Esophagus squamous epithelium (tissue), 5 donors: ENCODE data around the gene CCNY. TPM values are rescaled to one million over a fixed set of nuclear protein-coding genes. Genes with fewer than 3 reads are reported as not detected.

Experiments used
- DNase-seq: peaks from one replicate; lab custom pipeline; 2025; lab: John Stamatoyannopoulos, UW
- H3K27ac ChIP-seq, 4 donors: fragments of 200-600 bp; sonication (generic); one replicate each; pipeline ENCODE4 v1.5.1; 2016 to 2019; ENCODE audit warnings: mild to moderate bottlenecking in 1 of 4
- H3K27me3 ChIP-seq, 4 donors: fragments of 200-600 bp; sonication (generic); 1 replicate in 3 of 4; 2 replicates in 1 of 4; pipeline versions ENCODE4 v1.5.1 to v1.6.0; 2017 to 2021; ENCODE audit warnings: antibody characterized with exemption in 1 of 4
- H3K36me3 ChIP-seq, 3 donors: fragments of 200-600 bp; sonication (generic); one replicate each; pipeline ENCODE4 v1.5.1; 2016 to 2019
- H3K4me1 ChIP-seq, 3 donors: fragments of 200-600 bp; sonication (generic); one replicate each; pipeline ENCODE4 v1.5.1; 2017 to 2019
- H3K4me3 ChIP-seq, 4 donors: fragments of 200-600 bp; sonication (generic); 1 replicate in 3 of 4; 2 replicates in 1 of 4; pipeline ENCODE4 v1.5.1; 2016 to 2019; ENCODE audit warnings: mild to moderate bottlenecking in 2 of 4, moderate library complexity in 1 of 4
- H3K9me3 ChIP-seq, 3 donors: fragments of 200-600 bp; sonication (generic); one replicate each; pipeline ENCODE4 v1.5.1; 2016 to 2019
- POLR2A ChIP-seq, 4 donors: fragments of 450-650 bp; IDR thresholded peaks; one replicate each; pipeline ENCODE4 v1.6.1; 2017; ENCODE audit warnings: antibody characterized with exemption in 4 of 4, mild to moderate bottlenecking in 4 of 4, moderate library complexity in 3 of 4
- WGBS, 2 donors: methylation state at CpG; one replicate each; pipeline ENCODE4 v1.1.5; 2018; 5-methylcytosine and 5-hydroxymethylcytosine counted together
- intact Hi-C: fragments of 100-400 bp; cut with DNase I; formaldehyde crosslinking; loops from one replicate; pipeline ENCODE4 v1.15.0; 2022
- total RNA-seq, 4 donors: library from RNA; depleted of rRNA; stranded (reverse); fragments of >200 nt; gene quantifications; one replicate each; pipeline ENCODE4 v1.1.0, GENCODE V29; 2016
- TF ChIP-seq, protein P1 (sequence below), 6 experiments: fragments of 450-650 bp in 4 of 6; fragments of 200-600 bp in 2 of 6; sonication (generic) in 2 of 6; IDR thresholded peaks; one replicate each; pipeline ENCODE4 v1.5.1; 2016 to 2019; ENCODE audit warnings: antibody characterized with exemption in 6 of 6, mild to moderate bottlenecking in 4 of 6, moderate library complexity in 4 of 6
- donor health status: DM: yes; HTN: yes; CAD: no.

The CCNY gene
- total RNA-seq, 4 donors from 2014 or later = 24.1 to 41.5 (median 30.4) TPM

DNA sequence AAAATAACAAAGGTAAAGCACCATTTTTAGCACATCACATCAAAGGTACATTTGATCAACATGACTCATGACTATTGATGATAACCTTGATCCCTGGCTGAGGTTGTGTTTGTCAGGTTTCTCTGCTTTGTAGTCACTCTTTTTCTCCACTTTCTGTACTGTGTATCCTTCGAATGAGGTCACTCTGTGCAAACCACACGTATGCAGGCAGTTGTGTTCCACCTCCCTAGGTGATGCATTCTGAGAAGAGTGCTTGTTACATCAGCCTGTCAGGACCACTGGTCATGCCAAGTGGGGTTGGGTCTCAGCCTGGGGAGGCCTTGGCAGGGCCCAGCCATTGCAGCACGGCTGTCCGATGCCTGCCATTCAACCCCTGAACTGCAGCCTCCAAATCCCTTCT lies 206.0 kb downstream of the CCNY start:
- H3K9me3 ChIP-seq = no peaks in the 10 kb centered on the region
- H3K27ac ChIP-seq = no peak overlapping the region
- H3K4me1 ChIP-seq = no peaks in the 10 kb centered on the region
- no peak overlapping the region for H3K4me3 ChIP-seq
- DNase-seq = no peak
- H3K36me3 ChIP-seq = peaks cover 0 to 67% (median 0%) of the 10 kb centered on the region in 3 donors
- intact Hi-C loops = no loop called here
- no peaks in the 10 kb centered on the region for H3K27me3 ChIP-seq
- no peak for TF ChIP-seq POLR2A (IDR thresholded peaks at IDR 0.05)
- TF ChIP-seq, protein P1, sequence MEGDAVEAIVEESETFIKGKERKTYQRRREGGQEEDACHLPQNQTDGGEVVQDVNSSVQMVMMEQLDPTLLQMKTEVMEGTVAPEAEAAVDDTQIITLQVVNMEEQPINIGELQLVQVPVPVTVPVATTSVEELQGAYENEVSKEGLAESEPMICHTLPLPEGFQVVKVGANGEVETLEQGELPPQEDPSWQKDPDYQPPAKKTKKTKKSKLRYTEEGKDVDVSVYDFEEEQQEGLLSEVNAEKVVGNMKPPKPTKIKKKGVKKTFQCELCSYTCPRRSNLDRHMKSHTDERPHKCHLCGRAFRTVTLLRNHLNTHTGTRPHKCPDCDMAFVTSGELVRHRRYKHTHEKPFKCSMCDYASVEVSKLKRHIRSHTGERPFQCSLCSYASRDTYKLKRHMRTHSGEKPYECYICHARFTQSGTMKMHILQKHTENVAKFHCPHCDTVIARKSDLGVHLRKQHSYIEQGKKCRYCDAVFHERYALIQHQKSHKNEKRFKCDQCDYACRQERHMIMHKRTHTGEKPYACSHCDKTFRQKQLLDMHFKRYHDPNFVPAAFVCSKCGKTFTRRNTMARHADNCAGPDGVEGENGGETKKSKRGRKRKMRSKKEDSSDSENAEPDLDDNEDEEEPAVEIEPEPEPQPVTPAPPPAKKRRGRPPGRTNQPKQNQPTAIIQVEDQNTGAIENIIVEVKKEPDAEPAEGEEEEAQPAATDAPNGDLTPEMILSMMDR (IDR thresholded peaks at IDR 0.05) = no peak
- WGBS, 2 donors = 87 to 96% methylated on average over 2 to 4 of the region's 4 CpGs

DNA sequence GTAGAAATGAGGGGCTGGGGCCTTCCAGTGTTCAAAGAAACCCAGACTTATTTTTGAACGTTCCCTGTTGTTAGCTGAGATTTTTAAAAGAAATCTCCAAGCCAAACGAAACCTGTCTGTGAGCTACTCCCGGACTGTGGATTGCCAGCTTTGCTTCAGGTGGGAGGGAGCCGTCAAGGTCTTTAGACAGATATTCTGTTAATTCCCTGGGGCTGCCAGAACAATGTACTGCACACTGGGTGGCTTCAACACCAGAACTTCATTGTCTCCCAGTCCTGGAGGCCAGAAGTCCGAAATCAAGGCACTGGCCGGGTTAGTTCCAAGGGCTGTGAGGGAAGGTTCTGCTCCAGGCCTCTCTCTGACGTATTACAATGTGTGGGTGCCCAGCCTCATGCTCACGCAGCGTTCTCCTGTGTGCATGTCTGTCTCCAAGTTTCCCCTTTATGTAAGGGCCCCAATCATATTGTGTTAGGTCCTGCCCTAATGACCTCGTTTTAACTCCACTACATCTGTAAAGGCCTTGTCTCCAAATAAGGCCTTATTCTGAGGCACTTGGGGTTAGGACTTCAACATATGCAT lies 208.9 kb downstream of the CCNY start:
- WGBS, 2 donors = 86 to 90% methylated on average over 8 to 9 of the region's 10 CpGs
- Histone ChIP-seq H3K4me3 (no peak overlapping the region), H3K9me3 (no peaks in the 10 kb centered on the region), H3K27ac (no peak overlapping the region), H3K4me1 (no peaks in the 10 kb centered on the region), H3K27me3 (no peaks in the 10 kb centered on the region), H3K36me3 (peaks cover 0 to 65% (median 0%) of the 10 kb centered on the region in 3 donors)
- intact Hi-C loops = no loop called here
- DNase-seq = no peak
- TF ChIP-seq, protein P1 (IDR thresholded peaks at IDR 0.05) = no peak
- TF ChIP-seq POLR2A (IDR thresholded peaks at IDR 0.05) = no peak

DNA sequence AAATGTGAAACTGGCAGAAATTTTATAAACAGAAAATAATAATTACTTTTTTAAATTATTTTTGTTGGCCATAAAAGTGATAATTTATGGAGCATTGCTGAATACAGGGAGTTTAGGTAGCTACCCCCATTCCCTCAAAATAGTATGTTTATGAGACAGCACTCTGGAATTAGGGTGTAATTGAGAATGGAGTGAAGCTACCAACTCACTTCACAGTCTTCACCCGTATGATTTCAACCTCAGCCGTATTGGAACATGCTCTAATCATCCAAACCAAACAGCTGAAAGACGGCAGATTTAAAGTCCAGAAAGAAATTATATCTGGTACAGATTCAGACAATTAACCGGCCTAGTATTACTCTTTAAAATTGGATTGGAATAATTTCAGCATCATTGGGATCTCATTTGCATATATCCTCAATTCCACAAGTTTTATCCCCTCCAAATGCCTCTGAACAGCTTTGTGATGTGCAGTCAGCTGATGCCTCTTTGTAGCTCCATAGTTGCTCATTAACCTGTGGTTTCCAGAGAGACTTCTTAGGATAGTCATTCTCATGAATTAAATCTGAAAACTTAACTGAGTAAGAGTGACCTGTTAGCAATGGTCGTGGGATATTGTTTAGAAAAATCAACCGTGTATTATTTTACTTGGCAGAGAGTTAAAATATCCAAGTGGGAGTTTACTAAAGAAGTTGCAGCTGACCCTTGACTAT lies 209.7 kb downstream of the CCNY start:
- 81 to 82% methylated on average over 6 of the region's 6 CpGs for WGBS, 2 donors
- Histone ChIP-seq H3K9me3 (no peaks in the 10 kb centered on the region), H3K4me1 (no peaks in the 10 kb centered on the region), H3K4me3 (no peak overlapping the region), H3K27me3 (no peaks in the 10 kb centered on the region), H3K27ac (no peak overlapping the region), H3K36me3 (peaks cover 0 to 74% (median 0%) of the 10 kb centered on the region in 3 donors)
- DNase-seq = no peak
- TF ChIP-seq, protein P1 (IDR thresholded peaks at IDR 0.05) = no peak
- TF ChIP-seq POLR2A (IDR thresholded peaks at IDR 0.05) = no peak
- intact Hi-C loops = no loop called here

DNA sequence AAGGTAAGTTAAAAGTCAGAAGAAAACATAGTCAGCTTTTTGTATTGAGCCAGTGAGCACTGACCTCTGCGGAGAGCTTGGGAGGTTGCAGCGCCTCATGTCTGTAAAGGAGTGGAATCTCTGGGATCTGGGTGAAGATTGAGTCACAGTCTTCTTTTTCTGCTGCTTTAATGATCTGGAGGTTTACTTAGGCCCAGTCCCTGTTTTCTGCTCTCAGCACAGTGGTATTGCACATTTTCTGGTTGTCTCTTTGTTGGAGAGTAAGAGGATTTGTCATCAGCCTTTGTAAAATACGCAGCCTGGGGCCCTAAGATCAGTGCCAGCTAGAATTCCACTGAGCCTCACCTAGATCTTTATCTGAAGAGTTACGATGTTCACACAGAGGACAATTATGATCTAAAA lies 210.5 kb downstream of the CCNY start:
- DNase-seq = no peak
- no peaks in the 10 kb centered on the region for H3K4me1 ChIP-seq
- H3K27me3 ChIP-seq = no peaks in the 10 kb centered on the region
- TF ChIP-seq, protein P1 (IDR thresholded peaks at IDR 0.05) = no peak
- no peak for TF ChIP-seq POLR2A (IDR thresholded peaks at IDR 0.05)
- H3K27ac ChIP-seq = no peak overlapping the region
- no peaks in the 10 kb centered on the region for H3K9me3 ChIP-seq
- peaks cover 0 to 67% (median 0%) of the 10 kb centered on the region in 3 donors for H3K36me3 ChIP-seq
- H3K4me3 ChIP-seq = no peak overlapping the region
- intact Hi-C loops = no loop called here
- WGBS, 2 donors = 50 to 77% methylated on average over 4 of the region's 4 CpGs

DNA sequence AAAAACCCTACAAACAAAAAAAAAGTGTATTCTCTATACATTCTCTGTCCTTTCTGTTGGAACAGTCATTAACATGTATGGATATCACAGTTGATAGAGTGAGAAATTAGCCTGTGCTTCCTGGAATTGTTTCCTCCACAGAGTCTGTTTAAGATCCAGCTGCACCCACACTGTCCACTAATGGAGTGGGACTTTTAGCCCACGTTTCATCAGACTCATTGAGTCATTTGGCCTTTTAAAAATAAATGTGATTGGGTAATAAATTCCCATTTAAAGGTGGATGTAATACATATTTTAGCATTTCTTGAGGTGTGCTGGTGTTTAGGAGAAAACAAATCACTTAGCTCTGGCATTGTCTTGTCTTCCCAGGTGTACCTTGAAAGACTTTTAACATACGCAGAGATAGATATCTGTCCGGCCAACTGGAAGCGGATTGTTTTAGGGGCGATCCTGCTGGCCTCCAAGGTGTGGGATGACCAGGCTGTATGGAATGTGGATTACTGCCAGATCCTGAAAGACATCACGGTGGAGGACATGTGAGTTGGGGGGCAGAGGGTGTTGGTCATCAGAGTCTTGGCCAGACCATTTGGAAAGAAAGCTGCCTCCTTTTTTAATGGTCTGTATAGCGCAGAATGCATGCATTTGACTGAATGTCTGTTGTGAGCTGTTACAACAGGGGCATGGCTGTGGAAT lies 216.5 kb downstream of the CCNY start:
- Histone ChIP-seq H3K27me3 (no peaks in the 10 kb centered on the region), H3K9me3 (no peaks in the 10 kb centered on the region), H3K27ac (no peak overlapping the region), H3K36me3 (peaks cover 0 to 67% (median 6%) of the 10 kb centered on the region in 3 donors), H3K4me1 (no peaks in the 10 kb centered on the region), H3K4me3 (no peak overlapping the region)
- WGBS, 2 donors = 86 to 92% methylated on average over 7 of the region's 7 CpGs
- intact Hi-C loops = no loop called here
- no peak for DNase-seq
- no peak for TF ChIP-seq POLR2A (IDR thresholded peaks at IDR 0.05)
